KBM-7 (cell line): Measurements from ENCODE around the gene CEL.
A peak's percentile ranks its signal among the peaks of the same experiment; 100 is the strongest.

Source experiments
- DNase-seq: peaks from one replicate; pipeline ENCODE4 v3.0.0-alpha.2; 2015
- in situ Hi-C: fragments of 300-500 bp; cut with MboI; formaldehyde crosslinking; loops from 2 replicates; pipeline ENCODE4 v1.14.3; 2020; ENCODE audit warnings: low sequenced_read_pairs, low pct_unique_long_range_greater_than_20kb, mixed read lengths

Gene CEL

DNA sequence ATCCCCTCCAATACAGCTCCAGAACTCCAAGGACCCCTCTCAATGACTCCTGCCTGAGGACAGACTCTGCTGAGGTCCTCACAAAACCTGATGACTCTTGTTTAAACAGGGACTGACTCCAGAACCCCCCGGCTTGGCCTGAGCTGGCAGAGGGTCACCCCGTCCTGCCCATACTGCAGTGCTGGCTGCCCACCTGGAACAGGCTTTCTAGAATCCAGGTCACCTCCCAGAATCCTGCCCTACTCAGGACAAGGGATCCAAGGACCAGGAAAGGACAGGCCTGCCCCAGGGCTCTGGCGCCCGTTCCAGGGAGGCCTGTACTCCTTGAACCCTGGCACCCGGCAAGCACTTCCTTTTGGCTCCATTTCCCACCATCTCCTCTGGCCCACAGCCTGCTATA is 37.1 kb downstream of the CEL start:
- in situ Hi-C loops = no loop called here
- no peak for DNase-seq

DNA sequence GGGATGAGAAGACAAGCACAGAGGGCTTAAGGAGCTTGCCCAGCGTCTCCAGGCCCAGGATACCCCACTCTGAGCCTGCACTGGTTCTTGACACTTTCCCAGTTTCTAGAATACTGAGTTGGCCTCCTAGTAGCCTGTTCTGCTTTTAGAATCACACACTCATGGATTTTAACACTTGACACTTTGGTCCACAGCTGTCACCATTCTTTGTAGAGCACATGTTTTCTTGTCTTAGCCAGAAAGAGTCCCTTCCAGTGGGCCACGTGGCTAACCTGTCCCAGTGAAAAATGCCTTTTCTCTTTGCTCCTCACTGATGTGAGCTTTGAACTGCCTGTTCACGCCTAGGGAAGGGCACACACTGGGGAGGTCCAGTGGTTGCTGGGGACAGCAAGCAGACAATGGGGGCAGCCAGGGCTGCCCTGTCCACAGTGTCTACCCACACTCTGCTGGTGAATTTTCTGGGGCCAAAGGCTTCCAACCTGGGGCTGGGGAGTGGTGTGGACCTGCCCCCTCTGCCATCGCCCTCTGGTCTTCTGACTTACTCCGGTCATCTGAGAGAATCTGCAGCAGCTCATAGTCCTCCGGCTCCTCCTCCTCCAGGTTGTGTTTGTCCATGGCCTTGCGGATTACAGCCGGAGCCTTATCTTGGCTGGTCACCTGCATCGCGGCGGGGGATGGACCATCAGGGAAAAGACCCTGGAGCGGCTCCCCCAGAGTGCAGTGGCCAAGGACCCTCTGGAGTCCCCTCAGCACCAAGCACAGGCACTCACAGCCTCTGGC is 38.1 kb downstream of the CEL start:
- DNase-seq = no peak
- in situ Hi-C loops = no loop called here

DNA sequence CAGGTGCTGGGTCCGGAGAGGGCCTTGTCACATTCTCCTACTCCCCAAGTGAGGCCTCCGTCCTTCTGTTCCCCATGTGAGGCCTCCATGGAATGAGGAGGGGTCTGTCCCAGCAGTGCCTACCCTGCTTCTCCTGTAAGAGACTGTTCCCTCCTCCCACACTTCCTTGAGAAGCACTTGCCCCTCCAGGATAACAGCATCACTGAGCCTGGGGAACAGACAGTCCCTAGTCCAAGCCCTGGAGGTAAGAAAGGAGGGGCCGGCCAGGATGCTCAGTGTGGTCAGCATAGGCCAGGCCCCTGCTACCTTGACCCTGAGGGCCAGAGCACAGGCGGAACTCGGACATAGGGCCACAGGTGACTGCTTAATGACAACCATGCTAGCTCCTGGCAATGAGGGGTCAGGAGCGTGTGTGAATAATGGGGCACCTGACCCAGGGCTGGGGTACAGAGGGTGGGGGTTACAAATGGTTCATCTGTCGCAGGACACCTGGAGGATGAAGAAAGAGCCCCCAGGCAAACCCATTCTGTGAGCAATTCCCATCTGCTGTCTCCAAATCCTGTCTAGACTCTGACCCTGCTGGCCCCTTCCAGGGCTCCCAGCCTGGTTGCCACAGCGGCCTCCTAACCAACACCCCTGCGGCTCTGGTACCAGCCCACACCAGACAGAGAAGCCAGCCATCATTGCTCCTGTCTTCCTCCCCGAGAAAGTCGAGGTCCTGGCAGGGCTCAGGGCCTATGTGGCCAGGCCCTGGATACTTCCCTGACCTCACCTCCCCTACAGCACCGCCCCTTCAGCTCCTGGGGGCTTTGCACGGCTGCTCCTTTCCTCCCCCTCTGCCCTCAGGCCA is 39.0 kb downstream of the CEL start:
- in situ Hi-C loops = no loop called here
- DNase-seq = no peak

DNA sequence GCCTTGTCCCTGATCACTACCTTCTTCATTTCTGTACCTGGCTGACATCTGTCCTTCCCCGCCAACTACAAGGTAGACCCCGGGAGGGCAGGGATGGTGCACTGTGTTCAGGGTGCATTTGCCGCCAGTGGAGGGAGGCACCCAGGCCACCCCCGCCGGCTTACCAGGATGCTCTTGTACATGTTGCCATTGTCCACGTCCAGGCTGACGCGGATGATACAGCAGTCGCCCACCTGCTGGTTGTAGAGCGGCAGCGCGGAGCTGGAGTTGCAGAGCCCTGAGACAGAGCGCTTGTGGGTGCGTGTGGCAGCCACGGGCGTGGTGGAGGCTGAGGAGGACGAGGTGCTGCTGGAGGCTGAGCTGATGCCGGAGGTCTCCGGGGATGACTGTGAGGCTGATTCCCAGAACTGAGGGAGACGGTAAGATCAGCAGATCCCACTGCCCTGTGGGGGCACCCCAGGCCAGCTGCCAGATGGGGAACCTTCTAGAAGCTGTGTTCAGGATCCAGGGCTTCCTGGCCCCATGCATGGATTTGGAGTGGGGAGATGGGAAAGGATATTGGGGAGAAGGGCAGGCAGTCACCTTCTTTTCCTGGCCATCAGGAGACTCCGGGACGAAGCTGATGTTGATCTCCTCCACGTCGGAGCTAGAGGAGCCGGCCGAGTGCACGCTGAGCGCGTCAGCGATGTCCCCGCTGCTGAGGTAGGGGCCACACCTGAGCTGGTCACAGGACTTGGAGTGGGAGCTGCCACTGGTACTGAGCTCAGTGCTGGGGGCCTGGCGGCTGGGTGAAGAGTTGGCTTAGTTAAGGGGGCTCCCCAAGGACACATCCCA is 39.8 kb downstream of the CEL start:
- DNase-seq = no peak
- in situ Hi-C loops = no loop called here

DNA sequence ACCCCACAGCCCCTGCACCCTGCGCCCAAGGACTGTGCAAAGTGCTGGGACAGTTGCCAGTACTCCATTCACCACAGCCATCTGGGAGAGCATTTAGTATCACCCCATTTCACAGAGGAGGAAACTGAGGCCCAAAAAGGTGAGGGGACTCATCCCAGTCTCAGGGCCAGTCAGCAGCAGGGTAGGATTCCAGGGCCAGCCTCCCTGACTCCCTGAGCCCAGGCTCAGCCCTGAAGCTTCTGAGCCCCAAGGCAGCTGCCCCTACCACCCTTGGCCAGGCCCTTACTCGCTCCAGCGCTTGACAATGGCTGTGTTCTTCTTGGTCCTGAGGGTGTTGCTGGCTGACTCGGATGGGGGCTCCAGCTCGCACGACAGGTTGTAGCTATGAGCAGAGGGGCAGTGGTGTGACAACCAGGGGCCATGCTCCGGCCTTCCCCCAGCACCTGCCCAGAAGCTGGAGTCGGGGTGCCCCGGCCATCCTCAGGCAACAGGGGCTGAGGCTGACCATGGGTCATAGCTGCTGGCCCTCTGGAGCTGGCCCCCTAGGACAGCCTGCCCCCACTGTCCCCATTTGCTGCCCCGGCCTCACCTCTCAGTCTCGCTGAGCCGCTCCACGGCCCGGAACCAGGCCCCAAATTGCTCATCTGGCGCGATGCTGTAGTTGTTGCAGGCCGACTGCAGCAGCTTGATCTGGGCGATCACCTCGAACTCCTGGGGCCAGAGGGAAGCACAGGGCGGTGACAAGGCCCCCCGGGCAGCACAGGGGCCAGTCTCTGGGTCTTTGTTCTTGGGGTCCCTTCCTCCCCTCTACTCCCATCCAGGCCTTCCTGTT is 40.6 kb downstream of the CEL start:
- in situ Hi-C loops = no loop called here
- no peak for DNase-seq

DNA sequence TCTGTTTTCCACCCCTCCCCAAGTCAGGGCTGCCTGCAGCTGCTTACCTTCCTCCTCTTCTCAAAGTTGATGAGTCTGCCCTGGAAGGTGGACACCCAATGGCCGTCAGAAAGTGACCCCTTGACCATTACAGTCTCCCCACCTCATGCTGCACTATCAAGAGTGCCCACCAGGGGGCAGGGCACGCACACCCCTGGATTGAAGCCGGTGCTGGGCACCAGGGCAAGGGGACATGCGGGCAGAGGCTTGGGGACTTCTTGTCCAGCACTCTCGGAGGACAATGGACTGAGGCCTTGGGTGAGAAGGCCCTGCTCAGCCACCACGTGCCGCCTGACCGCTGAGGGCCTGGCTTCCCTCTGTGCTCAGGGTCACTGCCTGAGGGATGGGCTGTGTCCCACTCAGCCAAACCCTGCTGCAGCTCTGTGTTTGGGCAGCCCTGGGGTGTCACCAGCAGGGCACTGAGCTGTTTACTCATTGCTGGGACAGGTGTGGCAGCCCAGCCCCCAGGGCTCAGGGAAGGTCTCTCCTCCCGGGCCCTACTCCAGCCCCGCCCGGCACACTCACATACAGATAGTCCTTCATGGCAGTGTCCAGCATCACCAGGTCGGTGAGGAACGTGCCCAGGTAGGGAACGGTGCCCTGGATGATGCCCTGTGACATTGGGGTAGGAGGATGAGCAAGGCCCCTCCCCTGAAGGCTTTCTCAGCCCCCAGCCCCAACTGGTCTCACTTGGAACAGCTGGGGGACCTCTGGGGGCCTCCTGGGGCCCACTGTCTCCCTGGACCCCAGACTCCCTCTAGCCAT is 41.6 kb downstream of the CEL start:
- in situ Hi-C loops = no loop called here
- DNase-seq = peak; percentile 36

DNA sequence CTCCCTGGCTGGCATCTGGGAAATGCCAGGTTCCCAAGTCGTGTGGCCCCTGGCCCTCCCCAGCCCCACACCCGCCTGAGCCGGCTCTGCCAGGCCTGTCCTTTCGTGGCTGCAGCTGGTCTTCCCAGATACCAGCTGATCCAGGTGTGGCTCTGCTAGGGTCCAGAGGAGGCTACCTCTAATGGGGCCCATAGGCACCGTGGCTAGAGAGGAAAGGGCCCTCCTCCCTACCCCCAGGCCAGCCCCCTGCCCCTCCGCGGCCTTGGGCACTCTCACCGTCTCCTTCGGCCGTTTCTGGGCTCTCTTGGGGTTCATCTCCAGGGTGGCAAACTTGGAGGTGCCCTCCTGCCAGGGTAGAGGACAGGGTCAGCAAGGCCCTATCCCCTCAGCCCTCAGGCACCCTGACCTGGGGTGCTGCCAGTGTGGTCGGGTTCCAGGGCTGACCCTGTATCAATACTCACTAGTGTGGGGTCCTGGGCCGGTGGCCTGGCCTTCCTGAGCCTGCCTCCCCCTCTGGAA is 42.3 kb downstream of the CEL start:
- DNase-seq = no peak
- in situ Hi-C loops = no loop called here

DNA sequence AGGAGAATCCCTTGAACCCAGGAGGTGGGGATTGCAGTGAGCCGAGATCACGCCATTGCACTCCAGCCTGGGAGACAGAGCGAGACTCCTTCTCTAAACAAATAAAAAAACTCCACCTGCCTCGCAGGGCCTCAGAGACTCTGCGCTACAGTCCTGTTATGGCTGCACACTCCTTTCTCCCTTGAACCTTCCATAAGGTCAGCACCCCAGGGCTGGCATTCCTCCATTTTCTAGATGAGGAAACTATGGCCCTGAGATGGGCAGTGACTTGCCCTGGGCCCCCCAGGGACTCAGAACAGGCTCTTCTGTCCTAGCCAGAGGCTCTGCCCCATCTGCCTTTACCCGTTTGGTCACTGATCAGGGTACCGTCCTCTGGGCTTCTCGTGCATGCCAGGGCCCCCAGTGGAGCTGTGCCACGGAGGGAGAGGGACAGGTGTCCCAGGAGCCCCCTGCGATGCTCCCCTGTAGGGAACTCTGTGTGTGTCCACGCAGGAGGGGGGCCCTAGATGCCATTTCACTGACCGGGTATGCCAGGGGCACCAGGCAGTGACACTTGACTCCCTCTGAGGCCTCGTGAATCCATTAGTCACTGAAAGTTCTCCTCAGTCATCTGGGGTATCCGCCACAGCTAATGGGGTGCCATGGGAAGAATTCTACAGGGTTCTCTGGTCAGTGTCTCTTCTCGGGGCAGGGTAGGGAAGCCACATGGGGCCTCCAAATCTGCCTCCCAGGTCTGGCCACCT is 43.1 kb downstream of the CEL start:
- DNase-seq = no peak
- in situ Hi-C loops = no loop called here

DNA sequence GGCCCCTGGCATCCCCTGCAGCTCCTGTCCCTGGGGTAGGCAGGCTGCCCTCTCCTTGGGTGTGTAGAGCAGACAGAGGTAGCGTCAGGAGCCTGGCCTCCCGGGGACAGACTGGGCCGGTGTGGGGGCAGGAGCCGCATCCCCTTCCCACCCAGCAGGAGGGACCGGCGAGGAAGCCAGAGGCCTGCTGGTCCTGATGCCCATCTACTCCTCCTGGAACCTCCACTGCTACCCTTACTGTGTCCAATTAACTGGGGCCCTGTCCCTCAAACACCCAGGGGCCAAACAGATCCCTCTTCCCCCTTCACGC is 43.6 kb downstream of the CEL start:
- in situ Hi-C loops = no loop called here

DNA sequence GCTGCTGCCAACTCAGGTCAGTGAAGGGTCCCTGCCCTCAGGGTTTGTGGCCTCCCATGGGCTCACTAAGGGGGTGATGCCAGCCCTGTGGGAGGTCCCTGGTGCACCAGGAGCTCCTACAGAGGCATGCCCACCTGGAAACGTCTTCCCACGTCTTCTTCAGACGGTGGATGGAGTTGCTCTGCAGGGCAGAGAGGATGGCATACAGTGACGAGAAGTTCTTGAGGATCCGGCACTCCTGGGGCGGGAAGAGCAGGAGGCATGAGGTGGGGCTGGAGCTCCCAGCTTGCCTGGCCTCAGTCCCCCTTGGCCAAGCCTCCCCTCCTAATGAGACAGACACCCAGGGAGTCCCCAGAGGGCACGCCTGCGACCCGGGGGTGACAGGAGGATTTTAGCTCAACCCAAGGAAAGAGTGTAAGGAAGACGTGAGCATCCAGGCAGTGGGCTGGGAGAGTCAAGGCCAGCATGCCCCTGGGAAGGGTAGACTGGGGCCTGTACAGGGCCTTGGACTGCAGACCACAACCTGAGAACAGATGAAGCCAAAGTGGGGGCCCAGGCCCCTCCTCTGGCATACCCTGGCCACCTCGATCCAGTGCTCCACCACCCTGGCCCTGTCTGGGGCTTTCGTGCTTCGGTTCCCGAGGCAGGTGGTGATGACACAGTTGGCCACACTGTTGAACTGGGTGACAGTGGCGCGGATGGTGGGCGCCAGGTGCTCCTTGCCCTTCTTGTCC is 44.9 kb downstream of the CEL start:
- no peak for DNase-seq
- in situ Hi-C loops = no loop called here

More for the DNA sequence above, 43.6 kb downstream of the CEL start:
- DNase-seq = no peak

DNA sequence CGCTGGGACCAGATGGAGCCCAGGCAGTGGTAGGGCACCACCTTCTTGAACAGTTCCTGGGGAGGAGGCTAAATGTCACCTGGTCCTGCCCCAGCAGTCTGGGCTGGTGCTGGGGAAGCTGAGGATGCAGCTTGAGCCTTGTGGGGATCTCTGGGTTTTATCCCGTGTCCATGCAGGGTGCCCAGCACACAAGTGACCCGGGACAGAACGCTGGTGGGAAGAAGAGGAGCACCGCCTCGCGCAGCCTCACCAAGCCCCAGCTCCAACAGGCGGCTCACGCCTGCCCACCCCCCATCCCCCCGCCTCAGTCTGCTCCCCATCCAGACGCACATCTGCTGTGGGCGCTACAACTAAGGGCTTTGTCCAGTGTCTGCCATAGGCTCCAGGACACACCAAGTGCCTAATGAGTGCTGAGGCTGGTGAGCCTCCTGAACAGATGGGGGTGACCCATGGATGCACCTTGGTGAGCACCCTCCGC is 45.5 kb downstream of the CEL start:
- DNase-seq = no peak
- in situ Hi-C loops = no loop called here

DNA sequence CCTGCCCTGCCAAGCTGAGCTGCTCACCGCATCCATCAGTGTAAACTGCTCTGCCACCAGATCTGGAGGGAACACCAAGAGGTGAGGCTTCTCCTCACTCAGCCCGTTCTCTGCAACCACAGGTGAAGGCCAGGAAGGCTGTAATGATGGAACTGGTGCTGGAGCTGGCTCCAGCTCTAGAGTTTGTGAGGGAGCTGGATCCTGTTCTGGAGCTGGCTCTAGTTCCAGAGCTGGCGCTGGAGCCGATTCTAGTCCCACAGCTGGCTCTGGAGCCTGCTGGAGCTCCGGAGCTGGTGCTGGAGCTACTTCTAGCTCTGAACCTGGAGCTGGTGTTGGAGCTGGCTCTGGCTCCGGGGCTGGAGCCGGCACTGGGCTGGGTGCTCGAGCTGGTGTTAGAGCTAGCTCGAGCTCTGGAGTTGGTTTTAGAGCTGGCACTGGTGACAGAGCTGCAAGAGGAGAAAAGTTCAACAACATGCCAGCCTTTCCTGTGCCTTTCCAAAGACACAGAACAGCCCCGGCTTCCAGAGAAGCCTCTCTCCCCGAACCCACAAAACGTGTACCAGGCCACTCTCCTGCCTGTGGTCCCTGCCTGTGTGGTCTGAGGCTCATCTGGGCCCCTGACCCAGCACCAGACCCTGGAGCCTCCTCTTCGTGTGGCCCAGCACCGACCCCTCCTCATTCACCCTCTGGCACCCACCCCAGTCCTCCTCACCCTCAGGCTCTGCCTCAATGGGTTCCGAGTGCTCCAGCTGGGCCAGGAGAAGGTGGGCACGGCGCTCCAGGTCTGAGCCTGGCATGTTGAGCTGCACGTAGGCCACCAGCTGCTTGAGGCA is 46.4 kb downstream of the CEL start:
- in situ Hi-C loops = no loop called here
- DNase-seq = no peak

DNA sequence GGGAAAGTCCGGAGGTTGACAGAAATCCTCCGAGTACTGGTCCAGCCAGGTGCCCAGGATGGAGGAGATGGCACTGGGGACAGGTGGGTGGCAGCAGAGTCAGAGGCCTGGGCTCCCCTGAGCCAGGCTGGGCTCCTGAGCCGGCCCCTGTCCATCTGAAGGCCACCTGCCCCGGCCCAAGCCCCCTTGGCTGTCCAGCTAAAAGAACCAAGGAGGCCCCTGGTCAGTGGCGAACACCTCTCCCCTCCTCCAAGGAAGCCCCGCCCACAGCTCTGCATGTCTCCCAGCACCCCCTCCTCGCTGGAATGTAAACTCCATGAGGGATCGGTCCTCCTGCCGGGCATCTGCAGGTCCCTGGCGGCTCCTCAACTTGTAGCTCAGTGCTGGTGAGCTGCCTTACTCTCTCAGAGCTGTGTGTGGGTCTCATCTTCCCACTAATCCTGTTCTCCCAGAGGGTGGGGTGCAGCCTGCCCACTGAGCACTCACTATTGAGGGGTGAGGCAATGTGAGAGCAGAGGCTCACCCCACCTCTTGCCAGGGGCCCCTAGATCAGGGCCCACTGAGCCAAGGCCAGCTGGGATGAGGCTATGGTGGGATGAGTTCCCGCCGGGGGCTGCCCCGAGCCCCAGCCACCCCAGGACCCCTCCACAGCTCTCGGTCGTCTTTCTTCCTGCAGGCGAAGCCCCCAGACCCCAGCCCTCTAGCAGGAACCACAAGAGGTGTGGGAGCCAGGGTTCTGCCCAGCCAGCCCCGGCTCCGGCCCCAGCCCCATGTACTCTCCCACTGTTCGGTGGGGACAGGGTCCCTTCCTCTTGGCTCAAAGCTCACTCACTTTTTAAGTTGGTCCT is 47.2 kb downstream of the CEL start:
- in situ Hi-C loops = no loop called here
- no peak for DNase-seq

DNA sequence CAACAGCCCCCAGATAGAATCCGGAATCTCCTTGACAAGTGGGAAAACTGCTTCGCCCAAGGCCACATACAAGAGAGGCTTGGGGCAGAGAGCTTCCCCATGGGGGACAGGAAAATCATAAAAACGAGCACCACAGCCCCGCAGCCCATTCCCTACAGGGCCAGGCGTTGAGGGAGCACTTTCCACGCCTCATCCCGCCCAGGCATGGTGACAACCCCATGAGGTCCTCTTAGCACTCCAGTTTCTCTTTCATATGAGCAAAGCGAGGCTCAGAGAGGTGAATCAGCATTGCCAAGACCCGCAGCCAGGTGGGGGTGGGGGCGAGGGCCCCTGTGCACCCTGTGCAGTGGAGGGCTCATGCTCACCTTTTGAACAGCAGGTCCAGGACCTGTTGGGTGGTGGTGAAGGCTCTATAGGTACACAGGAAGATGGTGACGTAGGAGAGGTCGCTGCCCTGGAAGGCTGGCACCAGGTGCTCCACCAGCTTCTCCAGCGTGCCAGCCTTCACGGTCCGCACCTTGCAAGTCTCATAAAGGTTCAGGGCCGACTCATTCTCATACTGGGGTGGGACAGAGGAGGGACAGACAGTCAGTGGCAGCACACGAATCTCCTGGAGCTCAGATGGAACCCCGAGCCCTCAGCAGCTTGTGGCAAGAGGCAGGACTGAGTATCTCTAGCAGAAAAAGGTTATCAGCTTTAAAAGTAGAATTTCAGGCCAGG is 48.3 kb downstream of the CEL start:
- no peak for DNase-seq
- in situ Hi-C loops = no loop called here
